Measurements from ENCODE around the gene GMEB1. TPM values are rescaled to one million over a fixed set of nuclear protein-coding genes. Genes with fewer than 3 reads are reported as not detected.
"Not testable (repeated sequence)": the region's sequence is repeated elsewhere in the genome, so short reads cannot be mapped to it uniquely, and the experiment has no call there.

Gene GMEB1
- total RNA-seq, 4 donors from 2014 or later: 4.0 to 12.8 (median 9.0) TPM

DNA sequence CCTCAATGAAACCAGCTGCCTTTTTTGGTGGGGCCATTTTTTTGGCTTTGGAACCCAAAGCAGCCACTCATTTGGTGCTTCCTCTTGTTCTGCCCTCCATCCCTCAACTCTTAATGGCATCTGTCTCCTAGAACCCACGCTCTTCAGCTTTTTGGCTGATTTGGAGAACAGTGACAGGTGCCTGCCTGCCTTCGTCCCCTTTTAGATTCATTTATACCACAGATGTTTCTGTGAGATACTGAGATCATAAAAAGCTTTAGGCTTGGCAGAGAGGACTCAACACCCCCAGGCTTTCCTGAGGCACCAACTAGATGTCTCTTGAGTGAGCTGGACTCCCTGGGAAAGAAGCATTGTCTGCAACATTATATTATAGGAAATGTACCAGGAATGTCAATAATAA is 47.8 kb downstream of the GMEB1 start:
- H3K27me3 ChIP-seq: no peaks in the 10 kb centered on the region
- H3K36me3 ChIP-seq: peaks cover 3 to 49% (median 10%) of the 10 kb centered on the region in 3 donors
- TF ChIP-seq, protein P1, sequence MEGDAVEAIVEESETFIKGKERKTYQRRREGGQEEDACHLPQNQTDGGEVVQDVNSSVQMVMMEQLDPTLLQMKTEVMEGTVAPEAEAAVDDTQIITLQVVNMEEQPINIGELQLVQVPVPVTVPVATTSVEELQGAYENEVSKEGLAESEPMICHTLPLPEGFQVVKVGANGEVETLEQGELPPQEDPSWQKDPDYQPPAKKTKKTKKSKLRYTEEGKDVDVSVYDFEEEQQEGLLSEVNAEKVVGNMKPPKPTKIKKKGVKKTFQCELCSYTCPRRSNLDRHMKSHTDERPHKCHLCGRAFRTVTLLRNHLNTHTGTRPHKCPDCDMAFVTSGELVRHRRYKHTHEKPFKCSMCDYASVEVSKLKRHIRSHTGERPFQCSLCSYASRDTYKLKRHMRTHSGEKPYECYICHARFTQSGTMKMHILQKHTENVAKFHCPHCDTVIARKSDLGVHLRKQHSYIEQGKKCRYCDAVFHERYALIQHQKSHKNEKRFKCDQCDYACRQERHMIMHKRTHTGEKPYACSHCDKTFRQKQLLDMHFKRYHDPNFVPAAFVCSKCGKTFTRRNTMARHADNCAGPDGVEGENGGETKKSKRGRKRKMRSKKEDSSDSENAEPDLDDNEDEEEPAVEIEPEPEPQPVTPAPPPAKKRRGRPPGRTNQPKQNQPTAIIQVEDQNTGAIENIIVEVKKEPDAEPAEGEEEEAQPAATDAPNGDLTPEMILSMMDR (IDR thresholded peaks at IDR 0.05): no peak
- no peak for TF ChIP-seq POLR2A (IDR thresholded peaks at IDR 0.05)
- no peak overlapping the region for H3K4me3 ChIP-seq
- 94 to 100% methylated on average over 2 of the region's 2 CpGs for WGBS, 2 donors
- no peak for DNase-seq
- no peak overlapping the region for H3K27ac ChIP-seq
- peaks cover 0 to 8% (median 0%) of the 10 kb centered on the region in 3 donors for H3K4me1 ChIP-seq
- no peaks in the 10 kb centered on the region for H3K9me3 ChIP-seq
- intact Hi-C loops (cut with DNase I): no loop called here

DNA sequence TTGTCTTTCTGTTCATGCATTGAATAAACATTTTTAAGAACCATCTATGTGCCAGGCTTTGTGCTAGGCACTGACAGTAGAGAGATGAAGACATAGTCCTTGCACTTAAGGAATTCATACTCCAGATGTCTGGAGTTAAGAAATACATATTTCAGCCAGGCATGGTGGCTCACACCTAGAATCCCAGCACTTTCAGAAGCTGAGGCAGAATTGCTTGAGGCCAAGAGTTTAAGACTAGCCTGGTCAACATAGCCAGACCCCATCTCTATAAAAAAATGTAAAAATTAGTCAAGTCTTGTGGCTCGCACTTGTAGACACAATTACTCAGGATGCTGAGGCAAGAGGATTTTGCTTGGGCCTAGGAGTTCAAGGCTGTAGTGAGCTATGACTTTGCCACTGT is 49.6 kb downstream of the GMEB1 start:
- Histone ChIP-seq H3K4me1 (peaks cover 0 to 8% (median 0%) of the 10 kb centered on the region in 3 donors), H3K36me3 (peaks cover 0 to 32% (median 10%) of the 10 kb centered on the region in 3 donors), H3K4me3 (no peak overlapping the region), H3K27me3 (no peaks in the 10 kb centered on the region), H3K27ac (no peak overlapping the region), H3K9me3 (no peaks in the 10 kb centered on the region)
- TF ChIP-seq, protein P1 (IDR thresholded peaks at IDR 0.05): no peak
- no peak for TF ChIP-seq POLR2A (IDR thresholded peaks at IDR 0.05)
- intact Hi-C loops (cut with DNase I): no loop called here
- WGBS, 2 donors: 82 to 100% methylated on average over 1 of the region's 1 CpG
- no peak for DNase-seq

DNA sequence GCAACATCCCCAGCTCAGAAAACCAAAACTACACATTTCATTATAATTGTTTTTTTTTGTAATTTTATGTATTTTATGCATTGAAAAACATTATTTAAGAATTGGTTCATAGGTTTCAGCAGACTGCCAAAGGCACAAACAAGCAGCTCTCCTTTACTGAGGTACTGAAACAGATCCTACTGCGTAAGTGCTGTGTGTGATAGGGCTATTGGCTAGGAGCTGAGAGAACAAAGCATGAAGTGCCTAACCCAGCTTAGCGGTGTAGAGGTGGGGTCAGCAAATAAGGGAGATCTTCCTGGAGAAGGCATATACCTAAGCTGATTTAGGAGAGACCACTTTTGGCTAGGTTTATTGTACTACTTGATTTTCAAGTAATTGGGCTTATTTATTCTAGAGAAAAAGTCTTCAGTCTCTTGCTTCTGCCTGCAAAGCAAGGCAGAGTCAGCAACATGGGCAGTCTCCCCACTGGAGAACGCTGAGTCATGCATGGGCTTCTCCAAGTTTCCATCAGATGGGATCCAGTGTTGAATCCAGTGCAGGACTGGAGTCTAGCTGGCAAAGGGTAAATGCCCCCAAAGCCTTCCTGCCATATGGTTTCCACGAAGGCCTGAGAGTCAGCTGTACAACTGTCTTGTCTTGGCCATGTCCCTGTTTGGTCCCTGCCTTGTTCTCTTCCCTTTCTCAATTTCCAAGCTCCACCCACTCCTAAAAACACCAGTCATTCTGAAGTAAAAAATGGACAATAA is 50.2 kb downstream of the GMEB1 start:
- Histone ChIP-seq H3K4me3 (no peak overlapping the region), H3K9me3 (no peaks in the 10 kb centered on the region), H3K4me1 (peaks cover 0 to 8% (median 0%) of the 10 kb centered on the region in 3 donors), H3K27me3 (no peaks in the 10 kb centered on the region), H3K27ac (no peak overlapping the region), H3K36me3 (peaks cover 0 to 26% (median 7%) of the 10 kb centered on the region in 3 donors)
- WGBS, 2 donors: 72 to 82% methylated on average over 4 of the region's 4 CpGs
- no peak for TF ChIP-seq POLR2A (IDR thresholded peaks at IDR 0.05)
- TF ChIP-seq, protein P1 (IDR thresholded peaks at IDR 0.05): no peak
- intact Hi-C loops (cut with DNase I): no loop called here
- no peak for DNase-seq

DNA sequence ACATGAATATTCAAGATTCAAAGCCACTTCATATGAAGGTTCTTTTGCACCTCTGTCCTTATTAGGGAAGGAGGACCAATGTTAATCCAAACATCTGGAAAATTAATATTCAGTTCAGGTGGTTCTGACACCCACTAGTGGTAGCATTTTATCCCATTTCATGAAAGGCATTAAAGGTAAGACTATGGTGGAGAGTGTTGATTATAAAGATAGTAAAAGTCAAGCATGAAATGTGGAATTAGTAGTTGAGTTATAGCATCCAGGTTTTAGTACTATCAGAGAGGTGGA is 50.7 kb downstream of the GMEB1 start:
- no peak for DNase-seq
- H3K27me3 ChIP-seq: no peaks in the 10 kb centered on the region
- H3K36me3 ChIP-seq: peaks cover 0 to 21% (median 3%) of the 10 kb centered on the region in 3 donors
- no peak overlapping the region for H3K4me3 ChIP-seq
- H3K9me3 ChIP-seq: no peaks in the 10 kb centered on the region
- H3K4me1 ChIP-seq: peaks cover 0 to 8% (median 0%) of the 10 kb centered on the region in 3 donors
- TF ChIP-seq POLR2A (IDR thresholded peaks at IDR 0.05): no peak
- TF ChIP-seq, protein P1 (IDR thresholded peaks at IDR 0.05): no peak
- intact Hi-C loops (cut with DNase I): no loop called here
- no peak overlapping the region for H3K27ac ChIP-seq

DNA sequence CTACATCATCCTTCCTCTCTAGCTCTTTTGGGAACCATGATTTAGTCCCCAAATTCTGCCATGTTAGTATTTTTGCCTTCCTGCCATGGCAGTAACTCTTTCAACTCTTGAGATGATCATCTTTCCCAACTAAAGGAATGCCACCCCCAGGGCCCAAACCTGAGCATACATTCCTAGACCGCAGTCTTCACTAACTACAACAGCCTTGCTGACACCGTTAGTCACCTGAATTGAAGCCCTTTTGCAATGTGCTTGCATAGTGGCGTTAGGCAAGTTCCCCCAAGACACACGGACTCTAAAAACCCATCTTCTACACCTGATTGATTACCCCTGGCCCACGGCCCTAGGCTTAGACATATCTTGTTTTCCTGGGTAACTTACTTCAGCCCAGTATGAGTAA is 51.8 kb downstream of the GMEB1 start:
- TF ChIP-seq, protein P1 (IDR thresholded peaks at IDR 0.05): no peak
- no peak for TF ChIP-seq POLR2A (IDR thresholded peaks at IDR 0.05)
- 72 to 73% methylated on average over 5 of the region's 5 CpGs for WGBS, 2 donors
- no peak for DNase-seq
- no peaks in the 10 kb centered on the region for H3K9me3 ChIP-seq
- no peak overlapping the region for H3K4me3 ChIP-seq
- H3K36me3 ChIP-seq: peaks cover 0 to 10% (median 0%) of the 10 kb centered on the region in 3 donors
- no peaks in the 10 kb centered on the region for H3K27me3 ChIP-seq
- H3K4me1 ChIP-seq: peaks cover 0 to 8% (median 0%) of the 10 kb centered on the region in 3 donors
- intact Hi-C loops (cut with DNase I): no loop called here
- no peak overlapping the region for H3K27ac ChIP-seq

DNA sequence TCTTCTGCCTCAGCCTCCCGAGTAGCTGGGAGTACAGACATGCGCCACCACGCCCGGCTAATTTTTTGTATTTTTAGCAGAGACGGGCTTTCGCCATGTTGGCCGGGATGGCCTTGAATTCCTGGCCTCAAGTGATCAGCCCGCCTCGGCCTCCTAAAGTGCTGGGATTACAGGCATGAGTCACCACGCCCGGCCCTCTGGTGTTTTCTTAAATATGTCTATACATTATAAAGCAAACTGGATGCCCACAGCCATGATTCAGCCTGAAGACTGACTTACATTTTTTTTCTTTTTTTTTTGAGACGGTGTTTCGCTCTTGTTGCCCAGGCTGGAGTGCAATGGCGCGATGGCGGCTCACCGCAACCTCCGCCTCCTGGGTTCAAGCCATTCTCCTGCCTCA is 53.3 kb downstream of the GMEB1 start:
- H3K36me3 ChIP-seq; H3K4me1 ChIP-seq; DNase-seq; intact Hi-C loops (cut with DNase I); H3K4me3 ChIP-seq; H3K27ac ChIP-seq; H3K9me3 ChIP-seq; H3K27me3 ChIP-seq: not testable (repeated sequence)
- WGBS, 2 donors: 62 to 70% methylated on average over 15 to 18 of the region's 18 CpGs

DNA sequence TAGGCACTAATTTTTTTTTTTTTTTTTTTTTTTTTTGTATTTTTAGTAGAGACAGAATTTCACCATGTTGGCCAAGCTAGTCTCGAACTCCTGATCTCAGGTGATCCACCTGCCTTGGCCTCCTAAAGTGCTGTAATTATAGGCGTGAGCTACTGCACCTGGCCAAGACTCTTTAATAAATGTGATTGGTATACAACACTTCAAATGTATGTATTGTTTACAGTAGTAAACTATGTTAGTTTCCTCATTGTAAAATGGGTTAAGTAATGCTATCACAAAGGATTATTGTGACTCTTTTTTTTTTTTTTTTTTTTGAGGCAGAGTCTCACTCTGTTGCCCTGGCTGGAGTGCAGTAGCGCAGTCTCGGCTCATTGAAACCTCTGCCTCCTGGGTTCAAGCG is 56.8 kb downstream of the GMEB1 start:
- H3K36me3 ChIP-seq; H3K27me3 ChIP-seq; H3K9me3 ChIP-seq; H3K27ac ChIP-seq; DNase-seq; H3K4me1 ChIP-seq; H3K4me3 ChIP-seq; intact Hi-C loops (cut with DNase I): not testable (repeated sequence)
- WGBS, 2 donors: 77 to 88% methylated on average over 5 of the region's 5 CpGs

All from esophagus squamous epithelium (tissue), 5 donors.